Epidermal melanocyte (primary cell): ENCODE results near the gene CORO2B.
A peak's percentile ranks its signal among the peaks of the same experiment; 100 is the strongest.
"Not testable (repeated sequence)": the region's sequence is repeated elsewhere in the genome, so short reads cannot be mapped to it uniquely, and the experiment has no call there.

Source experiments
- DNase-seq: peaks from one replicate; pipeline ENCODE4 v3.0.0; 2011; ENCODE audit warnings: low spot score; ENCODE audit not compliant: insufficient read length

CORO2B gene

GRCh38 chr15:68644083-68644904 is 65.5 kb downstream of the CORO2B start:
- no peak for DNase-seq

GRCh38 chr15:68644996-68645395 is 66.2 kb downstream of the CORO2B start:
- DNase-seq: no peak

GRCh38 chr15:68646156-68646555 is 67.4 kb downstream of the CORO2B start:
- no peak for DNase-seq

- no peak for DNase-seq
Measured at GRCh38 chr15:68646696-68647095, 67.9 kb downstream of the CORO2B start.

GRCh38 chr15:68647361-68647760 is 68.6 kb downstream of the CORO2B start:
- DNase-seq: not testable (repeated sequence)

GRCh38 chr15:68650901-68651709 is 72.3 kb downstream of the CORO2B start:
- no peak for DNase-seq

GRCh38 chr15:68651916-68652525 is 73.2 kb downstream of the CORO2B start:
- no peak for DNase-seq

GRCh38 chr15:68653031-68653635 is 74.3 kb downstream of the CORO2B start:
- no peak for DNase-seq

GRCh38 chr15:68653801-68654200 is 75.0 kb downstream of the CORO2B start:
- DNase-seq: no peak

- no peak for DNase-seq
Measured at GRCh38 chr15:68654786-68655560, 76.2 kb downstream of the CORO2B start.

GRCh38 chr15:68655686-68656437 is 77.1 kb downstream of the CORO2B start:
- peak; percentile 63 for DNase-seq

GRCh38 chr15:68656438-68656739 is 77.6 kb downstream of the CORO2B start:
- DNase-seq: no peak

- DNase-seq: no peak
Measured at GRCh38 chr15:68658151-68658550, 79.4 kb downstream of the CORO2B start.

- no peak for DNase-seq
Measured at GRCh38 chr15:68658641-68659358, 80.0 kb downstream of the CORO2B start.

- DNase-seq: no peak
Measured at GRCh38 chr15:68663526-68663925, 84.7 kb downstream of the CORO2B start.

- DNase-seq: no peak
Measured at GRCh38 chr15:68666120-68666811, 87.5 kb downstream of the CORO2B start.

GRCh38 chr15:68666812-68667450 is 88.1 kb downstream of the CORO2B start:
- no peak for DNase-seq

GRCh38 chr15:68667800-68668625 is 89.2 kb downstream of the CORO2B start:
- DNase-seq: no peak
